ENCODE data around the gene RAPGEFL1. TPM values are rescaled to one million over a fixed set of nuclear protein-coding genes. Genes with fewer than 3 reads are reported as not detected.

Gene RAPGEFL1
- total and polyA plus RNA-seq, 2 donors (not counting 3 experiments of a cell fraction or from before 2014, with no cell fraction given): 8.6 to 11.8 TPM

- FAIRE-seq (no peak), DNase-seq (ENCODE audit: low read depth, low spot score) (no peak)
- no TSS peak for BruUV-seq (replicated peaks)
- TF ChIP-seq MYC (IDR thresholded peaks at IDR 0.05; ENCODE audit: low read depth, low read length) (no peak), GATA2 (IDR thresholded peaks at IDR 0.05; ENCODE audit: insufficient read depth, insufficient read length, low read depth, low read length) (no peak), EZH2 (IDR thresholded peaks at IDR 0.05; ENCODE audit: borderline replicate concordance, low read depth, low read length, severe bottlenecking) (no peak), POLR2A (IDR thresholded peaks at IDR 0.05; ENCODE audit: low read depth, low read length) (no peak), CTCF (IDR thresholded peaks at IDR 0.05; ENCODE audit: extremely low read depth in 1 of 2, insufficient read depth in 1 of 2, low read depth in 1 of 2, low read length in 2 of 2) (no peak), MAX (IDR thresholded peaks at IDR 0.05; ENCODE audit: insufficient read depth, insufficient read length) (no peak), POLR2AphosphoS5 (IDR thresholded peaks at IDR 0.05; ENCODE audit: insufficient read depth, low read depth, low read length) (no peak), JUN (IDR thresholded peaks at IDR 0.05; ENCODE audit: borderline replicate concordance, insufficient read depth, insufficient read length, low read depth) (no peak), FOS (IDR thresholded peaks at IDR 0.05; ENCODE audit: borderline replicate concordance, insufficient read depth, low read length) (no peak)
- peaks cover 3% of the 10 kb centered on the region for H3K4me1 ChIP-seq (ENCODE audit: control insufficient read depth, extremely low read depth, insufficient read depth, low read length)
- no peak overlapping the region for H3K9ac ChIP-seq (replicated peaks; ENCODE audit: extremely low read depth, insufficient read depth, low read length)
- H2AFZ ChIP-seq (ENCODE audit: low read depth, low read length): no peak overlapping the region
- H3K27me3 ChIP-seq (ENCODE audit: control insufficient read depth in 2 of 2, insufficient read depth in 2 of 2, low read length in 2 of 2): no peaks in the 10 kb centered on the region
- H3K9me1 ChIP-seq (replicated peaks; ENCODE audit: control insufficient read depth, extremely low read depth, insufficient read depth, low read length): no peaks in the 10 kb centered on the region
- no peaks in the 10 kb centered on the region for H3K79me2 ChIP-seq (ENCODE audit: control insufficient read depth, insufficient read depth, low read length)
- dilution Hi-C loops (cut with MboI; ENCODE audit: extremely low pct_ligation_motif_present, low sequenced_read_pairs) (no loop called here), intact Hi-C loops (cut with micrococcal nuclease) (no loop called here)
- H3K4me2 ChIP-seq (ENCODE audit: insufficient read depth, low read length): no peak overlapping the region
- no peak overlapping the region for H3K4me3 ChIP-seq (replicated peaks in 1 of 3; ENCODE audit: insufficient read depth in 1 of 3, low read depth in 1 of 3, low read length in 3 of 3)
- H4K20me1 ChIP-seq (replicated peaks; ENCODE audit: control insufficient read depth, extremely low read depth, insufficient read depth, low read length): no peaks in the 10 kb centered on the region
- H3K36me3 ChIP-seq (ENCODE audit: control insufficient read depth in 2 of 2, extremely low read depth in 1 of 2, insufficient read depth in 2 of 2, low read length in 2 of 2): peaks cover 0 to 6% of the 10 kb centered on the region in 2 experiments
- no peak overlapping the region for H3K27ac ChIP-seq (ENCODE audit: insufficient read depth, low read depth, low read length)
- ChIA-PET CTCF (no interaction called here), POLR2A (no interaction called here)
- no peaks in the 10 kb centered on the region for H3K9me3 ChIP-seq (replicated peaks; ENCODE audit: control insufficient read depth, insufficient read depth, low read length)
Measured at GRCh38 chr17:40181205-40181604, 3.9 kb downstream of the RAPGEFL1 start.

Data from endothelial cell of umbilical vein (primary cell).